GM12878 (cell line): ENCODE data around the gene SRCIN1. TPM values are rescaled to one million over a fixed set of nuclear protein-coding genes. Genes with fewer than 3 reads are reported as not detected.
A peak's percentile ranks its signal among the peaks of the same experiment; 100 is the strongest.

Experiments used
- ATAC-seq: fragments of 200-7000 bp; cut with Tn5 transposase; 3 replicates; pipeline ENCODE4 v1.9.1; 2020; ENCODE audit warnings: mild to moderate bottlenecking, moderate library complexity
- BruUV-seq: library from RNA; stranded (reverse); fragments of 400-500 nt; replicated peaks from 2 replicates; lab custom pipeline; 2021; lab: Mats Ljungman, UMichigan
- CTCF ChIA-PET: fragments of 300-600 bp; sonication (Branson Sonifier 250); formaldehyde crosslinking; extraction: SDS; loops from one replicate; lab custom pipeline; 2021; ENCODE audit warnings: inconsistent platforms; lab: Yijun Ruan, JAX
- POLR2A ChIA-PET: fragments of 350-600 bp; formaldehyde crosslinking; extraction: SDS; loops from one replicate; lab custom pipeline; 2021; ENCODE audit warnings: inconsistent platforms; lab: Charles Lee
- RAD21 ChIA-PET: fragments of 300-600 bp; sonication (Branson Sonifier 250); formaldehyde crosslinking; loops from one replicate; lab custom pipeline; 2023; ENCODE audit warnings: antibody characterized with exemption; ENCODE audit not compliant: unreplicated experiment; lab: Charles Lee
- SMC1A ChIA-PET: fragments of 300-600 bp; sonication (Branson Sonifier 250); formaldehyde crosslinking; loops from one replicate; lab custom pipeline; 2023; ENCODE audit not compliant: unreplicated experiment, uncharacterized antibody; lab: Charles Lee
- DNase-seq: peaks from one replicate; pipeline ENCODE4 v3.0.0-alpha.2; 2011; ENCODE audit warnings: low read depth, low spot score
- FAIRE-seq: peaks from 3 replicates; lab custom pipeline; 2011; peaks lifted over from hg19 to GRCh38; lab: Jason Lieb, UNC
- H2AFZ ChIP-seq: 2 replicates; pipeline ENCODE4 v1.6.0; 2011; ENCODE audit warnings: low read depth, low read length, control low read depth; ENCODE audit not compliant: control insufficient read depth
- H3K27ac ChIP-seq: 2 replicates; pipeline ENCODE4 v1.5.1; 2011; ENCODE audit warnings: control low read depth; ENCODE audit not compliant: control insufficient read depth, insufficient read depth
- H3K27me3 ChIP-seq, 2 experiments: replicated peaks in 1 of 2; 2 replicates each; pipeline versions ENCODE4 v1.6.0 to v1.6.1; 2011; ENCODE audit warnings: low read length in 1 of 2; ENCODE audit not compliant: control insufficient read depth in 2 of 2, insufficient read depth in 2 of 2
- H3K36me3 ChIP-seq, 2 experiments: 2 replicates each; pipeline ENCODE4 v1.5.1; 2011; ENCODE audit warnings: low read length in 1 of 2; ENCODE audit not compliant: control insufficient read depth in 2 of 2, insufficient read depth in 2 of 2
- H3K4me1 ChIP-seq: 2 replicates; pipeline ENCODE4 v1.6.1; 2011; ENCODE audit warnings: mild to moderate bottlenecking, low read length, moderate library complexity, mixed read lengths; ENCODE audit not compliant: control insufficient read depth, insufficient read depth
- H3K4me2 ChIP-seq: 2 replicates; pipeline ENCODE4 v1.6.0; 2011; ENCODE audit warnings: control low read depth; ENCODE audit not compliant: control insufficient read depth, insufficient read depth
- H3K4me3 ChIP-seq: fragments of 200-600 bp; sonication (generic); 2 replicates; pipeline ENCODE4 v1.5.1; 2016
- H3K79me2 ChIP-seq: 2 replicates; pipeline ENCODE4 v1.6.0; 2011; ENCODE audit warnings: low read length; ENCODE audit not compliant: control insufficient read depth, insufficient read depth
- H3K9ac ChIP-seq: 2 replicates; pipeline ENCODE4 v1.8.0; 2011; ENCODE audit warnings: low read length, control low read depth, mixed read lengths; ENCODE audit not compliant: control insufficient read depth, insufficient read depth
- H3K9me3 ChIP-seq: replicated peaks from 3 replicates; pipeline ENCODE4 v1.5.1; 2011; ENCODE audit warnings: mild to moderate bottlenecking, low read length; ENCODE audit not compliant: control insufficient read depth, insufficient read depth
- H4K20me1 ChIP-seq: 2 replicates; pipeline ENCODE4 v1.6.0; 2011; ENCODE audit not compliant: control insufficient read depth, insufficient read depth
- CTCF ChIP-seq, 3 experiments: IDR thresholded peaks in 2 of 3; conservative IDR thresholded peaks in 1 of 3; 2 replicates each; pipeline ENCODE4 v1.5.1; 2011; ENCODE audit warnings: low read depth in 3 of 3, low read length in 3 of 3, mild to moderate bottlenecking in 3 of 3, control low read depth in 2 of 3, moderate library complexity in 2 of 3, inconsistent platforms in 1 of 3, mixed read lengths in 1 of 3; ENCODE audit not compliant: control insufficient read depth in 2 of 3, insufficient read depth in 1 of 3; ENCODE audit errors: extremely low read depth in 1 of 3
- LARP7 ChIP-seq: fragments of 450-650 bp; IDR thresholded peaks from 2 replicates; pipeline ENCODE4 v1.6.1; 2017; ENCODE audit warnings: mild to moderate bottlenecking
- PKNOX1 ChIP-seq: fragments of 450-650 bp; IDR thresholded peaks from 2 replicates; pipeline ENCODE4 v1.6.1; 2016; ENCODE audit warnings: mild to moderate bottlenecking
- RAD21 ChIP-seq: IDR thresholded peaks from 2 replicates; pipeline ENCODE4 v1.6.1; 2011; ENCODE audit warnings: mild to moderate bottlenecking, low read depth, low read length, moderate library complexity; ENCODE audit not compliant: insufficient read depth
- SMAD1 ChIP-seq: fragments of 450-650 bp; IDR thresholded peaks from 2 replicates; pipeline ENCODE4 v1.6.1; 2018; ENCODE audit warnings: mild to moderate bottlenecking, low read depth; ENCODE audit not compliant: partially characterized antibody
- TCF3 ChIP-seq: IDR thresholded peaks from 2 replicates; pipeline ENCODE4 v1.6.1; 2012; ENCODE audit warnings: low read depth, mild to moderate bottlenecking, low read length, borderline replicate concordance; ENCODE audit not compliant: insufficient read depth
- WGBS: methylation state at CpG from one replicate; pipeline ENCODE4 v1.1.6; 2016; ENCODE audit warnings: low lambda C conversion rate; ENCODE audit not compliant: insufficient replicate concordance, insufficient coverage; ENCODE audit errors: missing lambda C conversion rate; 5-methylcytosine and 5-hydroxymethylcytosine counted together
- in situ Hi-C: fragments of 300-500 bp; cut with MboI; formaldehyde crosslinking; loops from 9 replicates; pipeline ENCODE4 v1.14.3; 2018; ENCODE audit warnings: mixed read lengths
- intact Hi-C: fragments of 100-400 bp; cut with micrococcal nuclease; formaldehyde crosslinking; loops from one replicate; pipeline ENCODE4 v1.14.2; 2022; ENCODE audit not compliant: unreplicated experiment
- polyA plus RNA-seq, 11 experiments: library from polyadenylated mRNA; depleted of rRNA in 4 of 11; unstranded in 6 of 11; stranded (reverse) in 5 of 11; fragments of >200 nt; fragmentation: Nextera tagmentation in 4 of 11; fragmentation: Illumina TruSeq in 1 of 11; extraction: Ambion mirVana in 4 of 11; extraction: Trizol in 1 of 11; gene quantifications; 1 replicate in 1 of 11; 2 replicates in 10 of 11; pipeline versions ENCODE4 v1.2.1 to v1.2.3, GENCODE V29; 2011 to 2016; ENCODE audit warnings: inconsistent platforms in 2 of 11, missing spikeins in 2 of 11, low read depth in 1 of 11
- total RNA-seq, 4 experiments: library from RNA; depleted of rRNA in 3 of 4; stranded (reverse); fragments of >200 nt in 3 of 4; fragmentation: Illumina TruSeq in 1 of 4; extraction: Trizol in 1 of 4; gene quantifications; 2 replicates each; pipeline versions ENCODE4 v1.2.1 to v1.2.3, GENCODE V29; 2013 to 2021

The SRCIN1 gene
- total and polyA plus RNA-seq, 10 of the 15 experiments (the other 5 are each of a cell fraction or from before 2014, with no cell fraction given) = under 0.01 to 0.74 (median 0.20) TPM; not detected in 3

GRCh38 chr17:38611070-38611786, 5.5 kb upstream of the SRCIN1 start (continued):
- no peak for TF ChIP-seq PKNOX1
- no peak for TF ChIP-seq RAD21
- TF ChIP-seq TCF3 = no peak
- no peak for TF ChIP-seq SMAD1

- H2AFZ ChIP-seq = no peak overlapping the region; the same call in 1 of the 2 replicates
- FAIRE-seq (no peak), DNase-seq (no peak), ATAC-seq (no peak)
- 43% methylated on average over 8 of the region's 9 CpGs for WGBS
- peaks cover 0 to 7% of the 10 kb centered on the region in 2 experiments; a peak in 2 of 4 replicates for H3K27me3 ChIP-seq
- no peak overlapping the region for H3K27ac ChIP-seq
- no peaks in the 10 kb centered on the region for H3K36me3 ChIP-seq
- H3K4me2 ChIP-seq = no peak overlapping the region
- in situ Hi-C loops = no loop called here
- no peak overlapping the region for H3K9ac ChIP-seq
- BruUV-seq = no TSS peak
- H3K9me3 ChIP-seq = peaks cover 5% of the 10 kb centered on the region; the same call in 2 of the 3 replicates
- H3K79me2 ChIP-seq = no peaks in the 10 kb centered on the region
- SMC1A ChIA-PET = interaction anchor here (0.6 to 1.0 kb wide), 2 partner anchors 20 to 44 kb away, joined by 3 read pairs; no protein-coding TSS in a partner anchor
- CTCF ChIA-PET = interaction anchor here (1.7 to 3.0 kb wide), 2 partner anchors 9 to 58 kb away, joined by 6 to 11 read pairs; no protein-coding TSS in a partner anchor
- no peaks in the 10 kb centered on the region for H4K20me1 ChIP-seq
- POLR2A ChIA-PET = no interaction called here
- RAD21 ChIA-PET = interaction anchor here (8.2 kb wide), 1 partner anchor 52 kb away, joined by 61 read pairs; no protein-coding TSS in a partner anchor
- intact Hi-C loops = no loop called here
- H3K4me1 ChIP-seq = peaks cover 20% of the 10 kb centered on the region
- H3K4me3 ChIP-seq = no peak overlapping the region
- TF ChIP-seq LARP7 = no peak
- TF ChIP-seq CTCF (IDR thresholded peaks at IDR 0.05 in 2 of 3, conservative IDR thresholded peaks at IDR 0.05 in 1 of 3; ENCODE audit: control insufficient read depth in 2 of 3, extremely low read depth in 1 of 3, insufficient read depth in 1 of 3, low read depth in 3 of 3, low read length in 3 of 3) = peak in 1 of 3 experiments; percentile 16; a peak in 1 of 6 replicates
Measured at GRCh38 chr17:38609280-38610031, 3.7 kb upstream of the SRCIN1 start.
